ENCODE data around the gene ZNF692. TPM values are rescaled to one million over a fixed set of nuclear protein-coding genes. Genes with fewer than 3 reads are reported as not detected.

Gene ZNF692
- total RNA-seq, 1 experiment from 2014 or later, result 59.1 TPM

- ChIA-PET POLR2A (interaction anchor here (1.3 to 2.5 kb wide), 7 partner anchors 11 to 48 kb away, joined by 3 to 20 read pairs (median 11); partner anchors contain the start of genes PGBD2, SH3BP5L and ZNF672), CTCF (interaction anchor here (0.6 to 3.0 kb wide), 15 partner anchors 11 to 57 kb away, joined by 3 to 40 read pairs (median 7); partner anchors contain the start of genes PGBD2, SH3BP5L and ZNF672)
- peaks cover 8% of the 10 kb centered on the region for H3K36me3 Mint-ChIP-seq
- DNase-seq (ENCODE audit: low spot score) (peak; percentile 81), ATAC-seq (peak; percentile 60)
- peaks cover 30% of the 10 kb centered on the region for H3K27me3 Mint-ChIP-seq (ENCODE audit: low read depth)
- H3K27ac Mint-ChIP-seq, result peak overlapping the region; percentile 95
- H3K4me1 Mint-ChIP-seq, result peaks cover 21% of the 10 kb centered on the region
- H3K9me3 Mint-ChIP-seq, result peaks cover 3% of the 10 kb centered on the region
- H3K4me3 Mint-ChIP-seq, result peak overlapping the region; percentile 88
- TF ChIP-seq KAT7 (CRISPR knock-in tag; IDR thresholded peaks at IDR 0.05; ENCODE audit: borderline replicate concordance) (0 out of 2 replicates have a peak, but pooled peaks have one; percentile 42), SMAD3 (CRISPR knock-in tag; IDR thresholded peaks at IDR 0.05; ENCODE audit: borderline replicate concordance) (peak; percentile 78), CBFB (CRISPR knock-in tag; IDR thresholded peaks at IDR 0.05; ENCODE audit: low read depth) (no peak), USF1 (CRISPR knock-in tag; IDR thresholded peaks at IDR 0.05) (no peak), EMX1 (CRISPR knock-in tag; IDR thresholded peaks at IDR 0.05) (no peak; the same call in 1 of the 2 replicates), TCF7 (CRISPR knock-in tag; IDR thresholded peaks at IDR 0.05; ENCODE audit: low read depth) (no peak), NR2C2 (CRISPR knock-in tag; IDR thresholded peaks at IDR 0.05) (no peak), FOXP1 (CRISPR knock-in tag; IDR thresholded peaks at IDR 0.05; ENCODE audit: borderline replicate concordance) (peak; percentile 83), ZNF671 (CRISPR knock-in tag; IDR thresholded peaks at IDR 0.05) (no peak), MLX (CRISPR knock-in tag; IDR thresholded peaks at IDR 0.05) (no peak), AFF4 (CRISPR knock-in tag; IDR thresholded peaks at IDR 0.05; ENCODE audit: borderline replicate concordance) (no peak), ZNF425 (CRISPR knock-in tag; conservative IDR thresholded peaks at IDR 0.05) (no peak), ZNF423 (CRISPR knock-in tag; IDR thresholded peaks at IDR 0.05) (no peak), ATF3 (CRISPR knock-in tag; conservative IDR thresholded peaks at IDR 0.05) (no peak), GABPB1 (CRISPR knock-in tag; IDR thresholded peaks at IDR 0.05) (no peak)
- TF ChIP-seq, protein P1, sequence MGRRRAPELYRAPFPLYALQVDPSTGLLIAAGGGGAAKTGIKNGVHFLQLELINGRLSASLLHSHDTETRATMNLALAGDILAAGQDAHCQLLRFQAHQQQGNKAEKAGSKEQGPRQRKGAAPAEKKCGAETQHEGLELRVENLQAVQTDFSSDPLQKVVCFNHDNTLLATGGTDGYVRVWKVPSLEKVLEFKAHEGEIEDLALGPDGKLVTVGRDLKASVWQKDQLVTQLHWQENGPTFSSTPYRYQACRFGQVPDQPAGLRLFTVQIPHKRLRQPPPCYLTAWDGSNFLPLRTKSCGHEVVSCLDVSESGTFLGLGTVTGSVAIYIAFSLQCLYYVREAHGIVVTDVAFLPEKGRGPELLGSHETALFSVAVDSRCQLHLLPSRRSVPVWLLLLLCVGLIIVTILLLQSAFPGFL (CRISPR knock-in tag; IDR thresholded peaks at IDR 0.05; ENCODE audit: borderline replicate concordance), result no peak
- TF ChIP-seq, protein P2, sequence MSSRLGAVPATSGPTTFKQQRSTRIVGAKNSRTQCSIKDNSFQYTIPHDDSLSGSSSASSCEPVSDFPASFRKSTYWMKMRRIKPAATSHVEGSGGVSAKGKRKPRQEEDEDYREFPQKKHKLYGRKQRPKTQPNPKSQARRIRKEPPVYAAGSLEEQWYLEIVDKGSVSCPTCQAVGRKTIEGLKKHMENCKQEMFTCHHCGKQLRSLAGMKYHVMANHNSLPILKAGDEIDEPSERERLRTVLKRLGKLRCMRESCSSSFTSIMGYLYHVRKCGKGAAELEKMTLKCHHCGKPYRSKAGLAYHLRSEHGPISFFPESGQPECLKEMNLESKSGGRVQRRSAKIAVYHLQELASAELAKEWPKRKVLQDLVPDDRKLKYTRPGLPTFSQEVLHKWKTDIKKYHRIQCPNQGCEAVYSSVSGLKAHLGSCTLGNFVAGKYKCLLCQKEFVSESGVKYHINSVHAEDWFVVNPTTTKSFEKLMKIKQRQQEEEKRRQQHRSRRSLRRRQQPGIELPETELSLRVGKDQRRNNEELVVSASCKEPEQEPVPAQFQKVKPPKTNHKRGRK (CRISPR knock-in tag; IDR thresholded peaks at IDR 0.05; ENCODE audit: borderline replicate concordance), result no peak
- TF ChIP-seq, protein P3, sequence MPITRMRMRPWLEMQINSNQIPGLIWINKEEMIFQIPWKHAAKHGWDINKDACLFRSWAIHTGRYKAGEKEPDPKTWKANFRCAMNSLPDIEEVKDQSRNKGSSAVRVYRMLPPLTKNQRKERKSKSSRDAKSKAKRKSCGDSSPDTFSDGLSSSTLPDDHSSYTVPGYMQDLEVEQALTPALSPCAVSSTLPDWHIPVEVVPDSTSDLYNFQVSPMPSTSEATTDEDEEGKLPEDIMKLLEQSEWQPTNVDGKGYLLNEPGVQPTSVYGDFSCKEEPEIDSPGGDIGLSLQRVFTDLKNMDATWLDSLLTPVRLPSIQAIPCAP (CRISPR knock-in tag; IDR thresholded peaks at IDR 0.05), result no peak
- TF ChIP-seq, protein P4, sequence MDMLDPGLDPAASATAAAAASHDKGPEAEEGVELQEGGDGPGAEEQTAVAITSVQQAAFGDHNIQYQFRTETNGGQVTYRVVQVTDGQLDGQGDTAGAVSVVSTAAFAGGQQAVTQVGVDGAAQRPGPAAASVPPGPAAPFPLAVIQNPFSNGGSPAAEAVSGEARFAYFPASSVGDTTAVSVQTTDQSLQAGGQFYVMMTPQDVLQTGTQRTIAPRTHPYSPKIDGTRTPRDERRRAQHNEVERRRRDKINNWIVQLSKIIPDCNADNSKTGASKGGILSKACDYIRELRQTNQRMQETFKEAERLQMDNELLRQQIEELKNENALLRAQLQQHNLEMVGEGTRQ (CRISPR knock-in tag; IDR thresholded peaks at IDR 0.05), result no peak
- TF ChIP-seq, protein P5, sequence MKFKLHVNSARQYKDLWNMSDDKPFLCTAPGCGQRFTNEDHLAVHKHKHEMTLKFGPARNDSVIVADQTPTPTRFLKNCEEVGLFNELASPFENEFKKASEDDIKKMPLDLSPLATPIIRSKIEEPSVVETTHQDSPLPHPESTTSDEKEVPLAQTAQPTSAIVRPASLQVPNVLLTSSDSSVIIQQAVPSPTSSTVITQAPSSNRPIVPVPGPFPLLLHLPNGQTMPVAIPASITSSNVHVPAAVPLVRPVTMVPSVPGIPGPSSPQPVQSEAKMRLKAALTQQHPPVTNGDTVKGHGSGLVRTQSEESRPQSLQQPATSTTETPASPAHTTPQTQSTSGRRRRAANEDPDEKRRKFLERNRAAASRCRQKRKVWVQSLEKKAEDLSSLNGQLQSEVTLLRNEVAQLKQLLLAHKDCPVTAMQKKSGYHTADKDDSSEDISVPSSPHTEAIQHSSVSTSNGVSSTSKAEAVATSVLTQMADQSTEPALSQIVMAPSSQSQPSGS (CRISPR knock-in tag; IDR thresholded peaks at IDR 0.05; ENCODE audit: borderline replicate concordance, low read depth), result no peak
These were observed 592 bp downstream of the ZNF692 start for GRCh38 chr1:248858096-248858890.
